Measurements from ENCODE around the gene TSTD1. TPM values are rescaled to one million over a fixed set of nuclear protein-coding genes. Genes with fewer than 3 reads are reported as not detected.

Gene TSTD1
- total and polyA plus RNA-seq, 10 of the 15 experiments (the other 5 are each of a cell fraction or from before 2014, with no cell fraction given): 33.3 to 145 (median 89.4) TPM

DNA sequence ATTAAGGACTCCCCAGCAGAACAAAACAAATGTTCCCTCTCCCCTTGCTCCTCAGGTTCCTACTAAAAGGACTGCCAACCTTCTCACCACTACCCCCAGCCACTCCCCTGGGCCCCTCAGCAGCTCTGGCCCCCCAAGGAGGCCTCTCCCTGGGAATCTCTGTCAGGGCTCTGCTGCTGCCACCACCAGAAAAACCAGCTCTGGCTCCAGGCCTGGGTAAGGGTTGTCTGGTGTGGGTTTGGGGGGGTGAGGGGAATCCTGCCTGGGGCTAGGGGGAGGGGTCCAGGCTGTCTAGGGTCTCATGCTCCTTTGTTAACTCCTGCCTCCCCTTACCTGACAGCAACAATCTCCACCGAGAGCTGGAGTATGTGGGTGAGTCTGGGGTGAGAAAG lies 45.8 kb upstream of the TSTD1 start:
- Histone ChIP-seq H3K9me3 (replicated peaks; ENCODE audit: control insufficient read depth, insufficient read depth, low read length) (no peaks in the 10 kb centered on the region), H3K4me2 (ENCODE audit: control insufficient read depth, insufficient read depth) (no peak overlapping the region), H3K27ac (ENCODE audit: control insufficient read depth, insufficient read depth) (no peak overlapping the region), H3K27me3 (replicated peaks in 1 of 2; ENCODE audit: control insufficient read depth in 2 of 2, insufficient read depth in 2 of 2, low read length in 1 of 2) (no peaks in the 10 kb centered on the region), H4K20me1 (ENCODE audit: control insufficient read depth, insufficient read depth) (no peaks in the 10 kb centered on the region), H3K4me3 (no peak overlapping the region), H2AFZ (ENCODE audit: control insufficient read depth, low read depth, low read length) (no peak overlapping the region), H3K9ac (ENCODE audit: control insufficient read depth, insufficient read depth, low read length) (no peak overlapping the region), H3K36me3 (ENCODE audit: control insufficient read depth in 2 of 2, insufficient read depth in 2 of 2, low read length in 1 of 2) (no peaks in the 10 kb centered on the region), H3K4me1 (ENCODE audit: control insufficient read depth, insufficient read depth, low read length) (no peaks in the 10 kb centered on the region; the same call in 1 of the 2 replicates), H3K79me2 (ENCODE audit: control insufficient read depth, insufficient read depth, low read length) (no peaks in the 10 kb centered on the region)
- ChIA-PET RAD21 (ENCODE audit: unreplicated experiment) (interaction anchor here (1.4 kb wide), 1 partner anchor 13 kb away, joined by 3 read pairs; no protein-coding TSS in a partner anchor), SMC1A (ENCODE audit: uncharacterized antibody, unreplicated experiment) (interaction anchor here (1.1 to 2.7 kb wide), 3 partner anchors 9 to 175 kb away, joined by 3 to 8 read pairs (median 3); no protein-coding TSS in a partner anchor), CTCF (interaction anchor here (1.0 to 1.3 kb wide), 2 partner anchors 9 to 10 kb away, joined by 3 to 5 read pairs; no protein-coding TSS in a partner anchor), POLR2A (no interaction called here)
- intact Hi-C loops (cut with micrococcal nuclease; ENCODE audit: unreplicated experiment) (no loop called here), in situ Hi-C loops (cut with MboI) (no loop called here)
- ATAC-seq: no peak
- 7% methylated on average over 1 of the region's 1 CpG for WGBS (ENCODE audit: insufficient coverage, insufficient replicate concordance, low lambda C conversion rate, missing lambda C conversion rate)
- DNase-seq (ENCODE audit: low read depth, low spot score): no peak
- TF ChIP-seq IKZF1 (conservative IDR thresholded peaks at IDR 0.05) (no peak), TBL1XR1 (IDR thresholded peaks at IDR 0.05; ENCODE audit: low read depth, low read length) (no peak), CBFB (IDR thresholded peaks at IDR 0.05; ENCODE audit: low read depth) (no peak), CREB1 (IDR thresholded peaks at IDR 0.05; ENCODE audit: low read depth) (no peak), YY1 (IDR thresholded peaks at IDR 0.05; ENCODE audit: low read depth, low read length) (no peak), TCF3 (IDR thresholded peaks at IDR 0.05; ENCODE audit: borderline replicate concordance, insufficient read depth, low read depth, low read length) (no peak), RCOR1 (conservative IDR thresholded peaks at IDR 0.05; ENCODE audit: low read depth, low read length) (no peak), CHD2 (IDR thresholded peaks at IDR 0.05; ENCODE audit: borderline replicate concordance, low read depth, low read length) (no peak), NFYB (IDR thresholded peaks at IDR 0.05; ENCODE audit: insufficient read depth, low read depth, low read length) (no peak)
- TF ChIP-seq, protein P1, sequence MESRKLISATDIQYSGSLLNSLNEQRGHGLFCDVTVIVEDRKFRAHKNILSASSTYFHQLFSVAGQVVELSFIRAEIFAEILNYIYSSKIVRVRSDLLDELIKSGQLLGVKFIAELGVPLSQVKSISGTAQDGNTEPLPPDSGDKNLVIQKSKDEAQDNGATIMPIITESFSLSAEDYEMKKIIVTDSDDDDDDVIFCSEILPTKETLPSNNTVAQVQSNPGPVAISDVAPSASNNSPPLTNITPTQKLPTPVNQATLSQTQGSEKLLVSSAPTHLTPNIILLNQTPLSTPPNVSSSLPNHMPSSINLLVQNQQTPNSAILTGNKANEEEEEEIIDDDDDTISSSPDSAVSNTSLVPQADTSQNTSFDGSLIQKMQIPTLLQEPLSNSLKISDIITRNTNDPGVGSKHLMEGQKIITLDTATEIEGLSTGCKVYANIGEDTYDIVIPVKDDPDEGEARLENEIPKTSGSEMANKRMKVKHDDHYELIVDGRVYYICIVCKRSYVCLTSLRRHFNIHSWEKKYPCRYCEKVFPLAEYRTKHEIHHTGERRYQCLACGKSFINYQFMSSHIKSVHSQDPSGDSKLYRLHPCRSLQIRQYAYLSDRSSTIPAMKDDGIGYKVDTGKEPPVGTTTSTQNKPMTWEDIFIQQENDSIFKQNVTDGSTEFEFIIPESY (IDR thresholded peaks at IDR 0.05): no peak
- TF ChIP-seq, protein P2, sequence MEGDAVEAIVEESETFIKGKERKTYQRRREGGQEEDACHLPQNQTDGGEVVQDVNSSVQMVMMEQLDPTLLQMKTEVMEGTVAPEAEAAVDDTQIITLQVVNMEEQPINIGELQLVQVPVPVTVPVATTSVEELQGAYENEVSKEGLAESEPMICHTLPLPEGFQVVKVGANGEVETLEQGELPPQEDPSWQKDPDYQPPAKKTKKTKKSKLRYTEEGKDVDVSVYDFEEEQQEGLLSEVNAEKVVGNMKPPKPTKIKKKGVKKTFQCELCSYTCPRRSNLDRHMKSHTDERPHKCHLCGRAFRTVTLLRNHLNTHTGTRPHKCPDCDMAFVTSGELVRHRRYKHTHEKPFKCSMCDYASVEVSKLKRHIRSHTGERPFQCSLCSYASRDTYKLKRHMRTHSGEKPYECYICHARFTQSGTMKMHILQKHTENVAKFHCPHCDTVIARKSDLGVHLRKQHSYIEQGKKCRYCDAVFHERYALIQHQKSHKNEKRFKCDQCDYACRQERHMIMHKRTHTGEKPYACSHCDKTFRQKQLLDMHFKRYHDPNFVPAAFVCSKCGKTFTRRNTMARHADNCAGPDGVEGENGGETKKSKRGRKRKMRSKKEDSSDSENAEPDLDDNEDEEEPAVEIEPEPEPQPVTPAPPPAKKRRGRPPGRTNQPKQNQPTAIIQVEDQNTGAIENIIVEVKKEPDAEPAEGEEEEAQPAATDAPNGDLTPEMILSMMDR (IDR thresholded peaks at IDR 0.05 in 2 of 3, conservative IDR thresholded peaks at IDR 0.05 in 1 of 3; ENCODE audit: control insufficient read depth in 2 of 3, extremely low read depth in 1 of 3, insufficient read depth in 1 of 3, low read depth in 3 of 3, low read length in 3 of 3): no peak
- BruUV-seq (replicated peaks): no TSS peak
- FAIRE-seq: no peak
